GM19463 (cell line): Measurements from ENCODE around the gene FZD4.
"Not testable (repeated sequence)": the region's sequence is repeated elsewhere in the genome, so short reads cannot be mapped to it uniquely, and the experiment has no call there.

Experiments used
- ATAC-seq: cut with Tn5 transposase; IDR thresholded peaks from one replicate; pipeline ENCODE4 v1.9.1; 2021; ENCODE audit warnings: mild to moderate bottlenecking, moderate library complexity; ENCODE audit not compliant: unreplicated experiment

The FZD4 gene

GRCh38 chr11:86955361-86956120 is at the start of gene FZD4:
Gene FZD4, minus strand, starts transcription at chr11:86955395. Its CDS starts 310 bp downstream, at chr11:86955085.
- ATAC-seq: peak; percentile 94

GRCh38 chr11:87004281-87004680 is 49.1 kb upstream of the FZD4 start:
- not testable (repeated sequence) for ATAC-seq

GRCh38 chr11:87002918-87003317 is 47.7 kb upstream of the FZD4 start:
- ATAC-seq: no peak

- ATAC-seq: no peak
Measured at GRCh38 chr11:86999859-87000753, 44.9 kb upstream of the FZD4 start.

- ATAC-seq: no peak
Measured at GRCh38 chr11:86999388-86999787, 44.2 kb upstream of the FZD4 start.

- no peak for ATAC-seq
Measured at GRCh38 chr11:86996953-86997570, 41.9 kb upstream of the FZD4 start.

GRCh38 chr11:86993031-86993430 is 37.8 kb upstream of the FZD4 start:
- no peak for ATAC-seq

GRCh38 chr11:86992340-86992739 is 37.1 kb upstream of the FZD4 start:
- ATAC-seq: not testable (repeated sequence)

GRCh38 chr11:86991341-86991740 is 36.1 kb upstream of the FZD4 start:
- ATAC-seq: no peak

- no peak for ATAC-seq
Measured at GRCh38 chr11:86990515-86990914, 35.3 kb upstream of the FZD4 start.

- ATAC-seq: no peak
Measured at GRCh38 chr11:86990031-86990430, 34.8 kb upstream of the FZD4 start.

GRCh38 chr11:86988351-86988881 is 33.2 kb upstream of the FZD4 start:
- ATAC-seq: no peak

GRCh38 chr11:86987679-86988078 is 32.5 kb upstream of the FZD4 start:
- no peak for ATAC-seq

GRCh38 chr11:86984701-86985100 is 29.5 kb upstream of the FZD4 start:
- ATAC-seq: no peak

- ATAC-seq: no peak
Measured at GRCh38 chr11:86983021-86983488, 27.9 kb upstream of the FZD4 start.

- no peak for ATAC-seq
Measured at GRCh38 chr11:86981777-86982540, 26.8 kb upstream of the FZD4 start.

- no peak for ATAC-seq
Measured at GRCh38 chr11:86980086-86980796, 25.0 kb upstream of the FZD4 start.

- peak; percentile 68 for ATAC-seq
Measured at GRCh38 chr11:86978756-86979608, 23.8 kb upstream of the FZD4 start.

GRCh38 chr11:86978247-86978646 is 23.1 kb upstream of the FZD4 start:
- ATAC-seq: no peak
